Nephron (organoid): Measurements from ENCODE around the gene RNASEH2B.

Source experiments
- H3K27ac Mint-ChIP-seq, 3 experiments: 2 replicates each; pipeline ENCODE4 v1.8.0; 2020; ENCODE audit warnings: mixed read lengths in 3 of 3, mild to moderate bottlenecking in 2 of 3, moderate library complexity in 1 of 3
- H3K27me3 Mint-ChIP-seq: 2 replicates; pipeline ENCODE4 v1.8.0; 2021; ENCODE audit warnings: low read depth, mild to moderate bottlenecking, moderate library complexity, mixed read lengths
- H3K36me3 Mint-ChIP-seq: 2 replicates; pipeline ENCODE4 v1.8.0; 2020; ENCODE audit warnings: low read depth, mixed read lengths
- H3K4me1 Mint-ChIP-seq: 2 replicates; pipeline ENCODE4 v1.8.0; 2020; ENCODE audit warnings: mixed read lengths
- H3K4me3 Mint-ChIP-seq, 3 experiments: 2 replicates each; pipeline ENCODE4 v1.8.0; 2020; ENCODE audit warnings: mild to moderate bottlenecking in 3 of 3, mixed read lengths in 3 of 3, moderate library complexity in 2 of 3
- H3K9me3 Mint-ChIP-seq: 2 replicates; pipeline ENCODE4 v1.8.0; 2020; ENCODE audit warnings: mixed read lengths
- TF ChIP-seq, protein P1 (sequence below), 3 experiments: fragments of 200-600 bp; sonication (generic); IDR thresholded peaks; one replicate each; pipeline ENCODE4 v1.5.0; 2021; ENCODE audit warnings: antibody characterized with exemption in 3 of 3; ENCODE audit not compliant: unreplicated experiment in 3 of 3

RNASEH2B gene

DNA sequence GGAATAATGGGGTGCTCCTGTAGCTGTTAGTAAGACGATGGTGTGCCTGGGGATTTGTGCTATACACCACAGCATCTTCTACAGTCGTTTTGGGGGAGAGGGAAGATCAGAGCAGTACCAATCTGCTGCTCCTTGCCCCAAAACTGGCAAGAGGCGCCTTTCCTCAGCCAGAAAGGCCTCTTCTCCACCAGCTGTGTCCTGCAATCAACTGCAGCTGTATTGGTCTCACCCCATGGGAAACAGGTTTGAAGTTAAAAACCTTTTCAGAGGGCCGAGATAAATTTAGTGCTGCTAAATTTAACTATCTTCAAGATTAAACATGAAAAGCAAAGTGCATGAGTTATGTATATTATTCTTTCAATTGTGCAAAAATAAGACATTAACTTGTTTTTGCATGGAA lies 1.2 kb upstream of the RNASEH2B start:
- H3K9me3 Mint-ChIP-seq = no peaks in the 10 kb centered on the region
- TF ChIP-seq, protein P1, sequence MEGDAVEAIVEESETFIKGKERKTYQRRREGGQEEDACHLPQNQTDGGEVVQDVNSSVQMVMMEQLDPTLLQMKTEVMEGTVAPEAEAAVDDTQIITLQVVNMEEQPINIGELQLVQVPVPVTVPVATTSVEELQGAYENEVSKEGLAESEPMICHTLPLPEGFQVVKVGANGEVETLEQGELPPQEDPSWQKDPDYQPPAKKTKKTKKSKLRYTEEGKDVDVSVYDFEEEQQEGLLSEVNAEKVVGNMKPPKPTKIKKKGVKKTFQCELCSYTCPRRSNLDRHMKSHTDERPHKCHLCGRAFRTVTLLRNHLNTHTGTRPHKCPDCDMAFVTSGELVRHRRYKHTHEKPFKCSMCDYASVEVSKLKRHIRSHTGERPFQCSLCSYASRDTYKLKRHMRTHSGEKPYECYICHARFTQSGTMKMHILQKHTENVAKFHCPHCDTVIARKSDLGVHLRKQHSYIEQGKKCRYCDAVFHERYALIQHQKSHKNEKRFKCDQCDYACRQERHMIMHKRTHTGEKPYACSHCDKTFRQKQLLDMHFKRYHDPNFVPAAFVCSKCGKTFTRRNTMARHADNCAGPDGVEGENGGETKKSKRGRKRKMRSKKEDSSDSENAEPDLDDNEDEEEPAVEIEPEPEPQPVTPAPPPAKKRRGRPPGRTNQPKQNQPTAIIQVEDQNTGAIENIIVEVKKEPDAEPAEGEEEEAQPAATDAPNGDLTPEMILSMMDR (IDR thresholded peaks at IDR 0.05; ENCODE audit: unreplicated experiment in 3 of 3) = no peak
- H3K27ac Mint-ChIP-seq = peak overlapping the region; percentile 81 to 91 (median 87)
- H3K27me3 Mint-ChIP-seq = no peaks in the 10 kb centered on the region
- no peaks in the 10 kb centered on the region for H3K36me3 Mint-ChIP-seq
- H3K4me3 Mint-ChIP-seq = peak overlapping the region; percentile 71 to 83 (median 83)
- peaks cover 38% of the 10 kb centered on the region for H3K4me1 Mint-ChIP-seq

- no peaks in the 10 kb centered on the region for H3K36me3 Mint-ChIP-seq
- no peaks in the 10 kb centered on the region for H3K9me3 Mint-ChIP-seq
- peaks cover 51% of the 10 kb centered on the region for H3K4me1 Mint-ChIP-seq
- peak overlapping the region; percentile 82 to 93 (median 90) for H3K4me3 Mint-ChIP-seq
- H3K27ac Mint-ChIP-seq = peak overlapping the region; percentile 93 to 97 (median 95)
- no peaks in the 10 kb centered on the region for H3K27me3 Mint-ChIP-seq
- TF ChIP-seq, protein P1 (IDR thresholded peaks at IDR 0.05; ENCODE audit: unreplicated experiment in 3 of 3) = no peak
Observed at GRCh38 chr13:50910485-50910805, 854 bp downstream of the RNASEH2B start.

GRCh38 chr13:50911081-50911631 lies 1.6 kb downstream of the RNASEH2B start:
- Mint-ChIP-seq H3K27ac (peak overlapping the region; percentile 93 to 97 (median 95)), H3K4me1 (peaks cover 52% of the 10 kb centered on the region), H3K9me3 (no peaks in the 10 kb centered on the region), H3K4me3 (peak overlapping the region; percentile 82 to 93 (median 90)), H3K36me3 (no peaks in the 10 kb centered on the region), H3K27me3 (no peaks in the 10 kb centered on the region)
- TF ChIP-seq, protein P1 (IDR thresholded peaks at IDR 0.05; ENCODE audit: unreplicated experiment in 3 of 3) = no peak

GRCh38 chr13:50911937-50912795 lies 2.6 kb downstream of the RNASEH2B start:
- H3K27ac Mint-ChIP-seq = peak overlapping the region; percentile 77 to 95 (median 93)
- TF ChIP-seq, protein P1 (IDR thresholded peaks at IDR 0.05; ENCODE audit: unreplicated experiment in 3 of 3) = peak; percentile 86 to 89 (median 88)
- H3K9me3 Mint-ChIP-seq = no peaks in the 10 kb centered on the region
- peak overlapping the region; percentile 74 to 93 (median 81) for H3K4me3 Mint-ChIP-seq
- no peaks in the 10 kb centered on the region for H3K27me3 Mint-ChIP-seq
- peaks cover 56% of the 10 kb centered on the region for H3K4me1 Mint-ChIP-seq
- no peaks in the 10 kb centered on the region for H3K36me3 Mint-ChIP-seq

- Mint-ChIP-seq H3K36me3 (no peaks in the 10 kb centered on the region), H3K4me1 (peaks cover 52% of the 10 kb centered on the region), H3K27ac (peak overlapping the region in 1 of 3 experiments; percentile 95), H3K9me3 (no peaks in the 10 kb centered on the region), H3K27me3 (no peaks in the 10 kb centered on the region), H3K4me3 (peak overlapping the region in 1 of 3 experiments; percentile 93)
- TF ChIP-seq, protein P1 (IDR thresholded peaks at IDR 0.05; ENCODE audit: unreplicated experiment in 3 of 3) = no peak
Observed at GRCh38 chr13:50912851-50913250, 3.3 kb downstream of the RNASEH2B start.
